A673 (cell line): ENCODE data around the gene BRSK1.

Source experiments
- EZH2 ChIP-seq: fragments of 200-600 bp; sonication (generic); IDR thresholded peaks from 2 replicates; pipeline ENCODE4 v1.6.1; 2017; ENCODE audit warnings: borderline replicate concordance, low read depth, mild to moderate bottlenecking, mixed read lengths, antibody characterized with exemption, low read length; ENCODE audit not compliant: poor library complexity, severe bottlenecking
- TF ChIP-seq, protein P1 (sequence below): fragments of 300-800, 200-600 bp; sonication (generic); conservative IDR thresholded peaks from 2 replicates; pipeline ENCODE4 v1.5.1; 2017; ENCODE audit warnings: low read depth, mild to moderate bottlenecking, antibody characterized with exemption, low read length, moderate library complexity, mixed read lengths

DNA sequence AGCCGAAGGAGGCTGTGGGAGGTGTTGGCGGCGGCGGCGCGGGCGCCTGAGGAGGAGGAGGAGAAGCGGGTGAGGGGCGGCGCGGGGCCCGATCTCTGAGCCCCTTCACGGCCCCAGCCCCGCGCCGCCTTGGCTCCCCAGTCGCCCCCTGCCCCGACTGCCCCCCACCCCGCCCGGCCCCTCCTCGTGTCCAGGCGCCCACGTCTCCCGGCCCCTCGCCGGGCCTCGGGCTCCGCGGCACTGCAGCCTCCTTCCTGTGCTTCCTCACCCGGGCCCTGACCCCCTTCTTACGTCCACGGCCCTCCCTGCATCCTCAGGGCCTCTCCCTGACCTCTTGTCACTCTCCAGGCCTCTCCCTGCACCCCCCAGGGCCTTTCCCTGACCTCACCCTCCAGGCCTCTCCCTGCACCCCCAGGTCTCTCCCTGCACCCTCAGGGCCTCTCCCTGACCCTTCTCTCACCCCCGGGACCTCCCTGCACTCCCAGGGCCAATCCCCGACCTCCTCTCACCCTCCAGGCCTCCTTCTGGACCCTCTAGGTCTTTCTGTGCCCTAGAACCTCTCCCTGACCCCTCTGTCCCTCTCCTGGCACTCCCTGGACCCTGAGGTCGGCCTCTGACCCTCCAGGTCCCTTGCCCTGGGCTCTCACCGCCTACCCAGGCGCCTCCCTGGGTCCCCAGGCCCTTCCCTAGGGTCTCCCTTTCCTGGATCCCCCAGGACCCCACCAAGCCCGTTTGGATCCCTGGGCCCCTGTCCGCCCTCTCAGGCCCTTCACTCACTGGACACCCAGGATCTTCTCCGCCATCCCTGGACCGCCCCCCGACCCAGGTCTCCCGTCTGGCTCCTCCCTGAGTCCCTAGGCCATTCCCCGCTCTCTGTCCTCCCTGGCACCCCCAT is 56.3 kb downstream of the BRSK1 start:
- TF ChIP-seq, protein P1, sequence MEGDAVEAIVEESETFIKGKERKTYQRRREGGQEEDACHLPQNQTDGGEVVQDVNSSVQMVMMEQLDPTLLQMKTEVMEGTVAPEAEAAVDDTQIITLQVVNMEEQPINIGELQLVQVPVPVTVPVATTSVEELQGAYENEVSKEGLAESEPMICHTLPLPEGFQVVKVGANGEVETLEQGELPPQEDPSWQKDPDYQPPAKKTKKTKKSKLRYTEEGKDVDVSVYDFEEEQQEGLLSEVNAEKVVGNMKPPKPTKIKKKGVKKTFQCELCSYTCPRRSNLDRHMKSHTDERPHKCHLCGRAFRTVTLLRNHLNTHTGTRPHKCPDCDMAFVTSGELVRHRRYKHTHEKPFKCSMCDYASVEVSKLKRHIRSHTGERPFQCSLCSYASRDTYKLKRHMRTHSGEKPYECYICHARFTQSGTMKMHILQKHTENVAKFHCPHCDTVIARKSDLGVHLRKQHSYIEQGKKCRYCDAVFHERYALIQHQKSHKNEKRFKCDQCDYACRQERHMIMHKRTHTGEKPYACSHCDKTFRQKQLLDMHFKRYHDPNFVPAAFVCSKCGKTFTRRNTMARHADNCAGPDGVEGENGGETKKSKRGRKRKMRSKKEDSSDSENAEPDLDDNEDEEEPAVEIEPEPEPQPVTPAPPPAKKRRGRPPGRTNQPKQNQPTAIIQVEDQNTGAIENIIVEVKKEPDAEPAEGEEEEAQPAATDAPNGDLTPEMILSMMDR = no peak
- no peak for TF ChIP-seq EZH2
